Skeletal muscle satellite cell (primary cell): ENCODE results near the gene PHYH.
"Not testable (repeated sequence)": the region's sequence is repeated elsewhere in the genome, so short reads cannot be mapped to it uniquely, and the experiment has no call there.

Experiments
- H3K27me3 ChIP-seq: 2 replicates; pipeline ENCODE4 v1.7.0; 2013; ENCODE audit warnings: low read length; ENCODE audit not compliant: control insufficient read depth, insufficient read depth
- H3K36me3 ChIP-seq: 2 replicates; pipeline ENCODE4 v1.7.0; 2013; ENCODE audit warnings: mild to moderate bottlenecking, control low read depth, low read length; ENCODE audit not compliant: insufficient read depth
- H3K4me1 ChIP-seq: 2 replicates; pipeline ENCODE4 v1.7.0; 2013; ENCODE audit warnings: low read length; ENCODE audit not compliant: control insufficient read depth, insufficient read depth
- H3K4me2 ChIP-seq: 2 replicates; pipeline ENCODE4 v1.7.0; 2013; ENCODE audit warnings: mild to moderate bottlenecking, low read length
- H3K4me3 ChIP-seq: 2 replicates; pipeline ENCODE4 v1.7.0; 2013; ENCODE audit warnings: low read length
- H3K9ac ChIP-seq: 2 replicates; pipeline ENCODE4 v1.7.0; 2013; ENCODE audit warnings: mild to moderate bottlenecking, low read depth, low read length, moderate library complexity
- H3K9me3 ChIP-seq: replicated peaks from 2 replicates; pipeline ENCODE4 v1.7.0; 2013; ENCODE audit warnings: mild to moderate bottlenecking, control low read depth, low read length

PHYH gene

GRCh38 chr10:13236638-13237037 is 63.2 kb downstream of the PHYH start:
- Histone ChIP-seq H3K9ac (no peak overlapping the region), H3K4me2 (no peak overlapping the region)

DNA sequence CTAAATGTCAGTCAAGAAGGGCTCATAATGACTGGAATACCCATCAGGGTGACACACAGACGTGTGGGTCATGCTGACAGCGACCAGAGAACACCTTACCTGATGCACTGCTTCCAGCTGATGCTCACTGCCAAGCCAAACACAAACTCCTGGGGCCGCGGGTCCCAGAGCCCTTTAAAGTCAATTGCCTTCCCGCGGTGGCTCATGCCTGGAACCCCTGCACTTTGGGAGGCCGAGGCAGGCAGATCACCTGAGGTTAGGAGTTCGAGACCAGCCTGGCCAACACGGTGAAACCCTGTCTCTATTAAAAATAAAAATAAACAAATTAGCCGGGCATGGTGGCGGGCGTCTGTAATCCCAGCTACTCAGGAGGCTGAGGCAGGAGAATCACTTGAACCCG is 65.1 kb downstream of the PHYH start:
- H3K4me3 ChIP-seq, H3K9me3 ChIP-seq, H3K36me3 ChIP-seq, H3K4me1 ChIP-seq, H3K9ac ChIP-seq, H3K4me2 ChIP-seq: not testable (repeated sequence)
- peaks cover 37% of the 10 kb centered on the region for H3K27me3 ChIP-seq

More at GRCh38 chr10:13236638-13237037, 63.2 kb downstream of the PHYH start:
- Histone ChIP-seq H3K4me1 (no peaks in the 10 kb centered on the region), H3K27me3 (peaks cover 22% of the 10 kb centered on the region), H3K4me3 (no peak overlapping the region), H3K9me3 (no peaks in the 10 kb centered on the region), H3K36me3 (no peaks in the 10 kb centered on the region)

DNA sequence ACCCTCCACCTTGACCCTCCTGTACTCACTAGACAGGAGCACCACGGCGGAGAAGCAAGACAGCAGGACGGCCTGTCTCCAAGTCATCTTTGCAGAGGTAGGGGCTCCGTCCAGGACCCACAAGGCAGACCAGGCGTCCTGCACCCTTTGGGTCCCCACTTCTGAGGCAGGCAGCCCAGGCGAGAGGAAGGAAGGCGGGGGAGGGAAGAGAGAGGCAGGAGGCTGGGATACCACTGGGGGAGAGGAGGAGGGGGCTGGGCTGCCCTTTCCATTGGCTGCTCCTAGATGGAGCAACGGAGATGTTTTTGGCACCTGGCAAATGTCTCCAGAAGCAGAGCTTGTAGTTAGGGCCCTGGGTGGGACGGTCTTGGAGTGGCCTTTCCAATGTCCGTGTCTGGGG is 65.7 kb downstream of the PHYH start, which contains the start of gene UCMA:
Gene UCMA, minus strand, starts transcription at position 203 of the 400 bp plus-strand sequence. Its CDS starts 116 bp downstream, at position 87.
- Histone ChIP-seq H3K36me3 (no peaks in the 10 kb centered on the region), H3K4me2 (no peak within 1 kb of the TSS), H3K27me3 (peaks cover 41% of the 10 kb centered on the region), H3K4me3 (no peak within 1 kb of the TSS), H3K4me1 (no peaks in the 10 kb centered on the region), H3K9ac (no peak within 1 kb of the TSS), H3K9me3 (no peaks in the 10 kb centered on the region)

GRCh38 chr10:13233358-13233757 is 66.5 kb downstream of the PHYH start:
- Histone ChIP-seq H3K9me3 (no peaks in the 10 kb centered on the region), H3K4me3 (no peak overlapping the region), H3K4me1 (no peaks in the 10 kb centered on the region), H3K4me2 (no peak overlapping the region), H3K36me3 (no peaks in the 10 kb centered on the region), H3K9ac (no peak overlapping the region), H3K27me3 (peaks cover 39% of the 10 kb centered on the region)

DNA sequence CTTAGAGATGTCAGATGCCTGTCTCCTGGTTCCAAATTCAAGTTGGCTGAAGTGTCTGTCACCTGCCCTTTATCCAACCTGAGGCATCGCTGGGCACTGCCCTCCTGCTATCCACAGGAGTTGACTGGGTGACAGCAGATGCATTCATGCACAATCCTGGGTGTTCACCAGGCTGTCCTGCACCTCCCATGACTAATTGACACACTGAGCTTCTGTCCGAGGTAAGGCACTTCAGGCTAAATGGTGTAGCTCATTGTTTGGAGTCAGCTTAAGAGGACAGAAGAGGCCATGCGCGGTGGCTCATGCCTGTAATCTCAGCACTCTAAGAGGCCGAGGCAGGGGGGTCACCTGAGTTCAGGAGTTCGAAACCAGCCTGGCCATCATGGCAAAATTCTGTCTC is 68.1 kb downstream of the PHYH start:
- peaks cover 37% of the 10 kb centered on the region for H3K27me3 ChIP-seq

DNA sequence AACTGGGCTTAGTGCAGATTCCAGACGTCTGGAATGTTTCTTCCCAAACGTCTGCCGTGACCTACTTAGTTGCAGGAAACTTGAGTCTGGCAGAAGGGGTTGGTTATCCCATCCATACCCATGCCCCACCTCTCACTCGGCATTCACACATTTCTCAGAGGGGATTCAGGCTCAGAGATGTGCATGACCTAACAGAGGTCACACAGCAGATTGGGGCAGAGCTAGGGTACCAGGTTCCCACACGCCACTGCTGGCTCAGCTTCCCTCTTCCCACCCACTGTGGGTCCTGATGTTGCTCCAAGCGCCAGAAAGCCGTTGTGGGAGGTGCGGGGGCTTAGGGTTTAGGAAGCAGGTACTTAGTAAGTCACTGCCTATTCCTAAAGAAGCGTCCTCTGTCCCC is 68.7 kb downstream of the PHYH start:
- no peak overlapping the region for H3K4me2 ChIP-seq
- H3K4me3 ChIP-seq = no peak overlapping the region
- peaks cover 37% of the 10 kb centered on the region for H3K27me3 ChIP-seq
- H3K4me1 ChIP-seq = no peaks in the 10 kb centered on the region
- no peaks in the 10 kb centered on the region for H3K9me3 ChIP-seq
- H3K9ac ChIP-seq = no peak overlapping the region
- no peaks in the 10 kb centered on the region for H3K36me3 ChIP-seq

More for the DNA sequence above, 68.1 kb downstream of the PHYH start:
- Histone ChIP-seq H3K9ac (no peak overlapping the region), H3K4me3 (no peak overlapping the region), H3K9me3 (no peaks in the 10 kb centered on the region), H3K36me3 (no peaks in the 10 kb centered on the region), H3K4me2 (no peak overlapping the region), H3K4me1 (no peaks in the 10 kb centered on the region)
